GM12891 (cell line): ENCODE data around the gene PFKFB3.

ENCODE experiments used
- DNase-seq: peaks from one replicate; pipeline ENCODE4 v3.0.0; 2011; ENCODE audit warnings: low spot score; ENCODE audit not compliant: insufficient read length
- FAIRE-seq: peaks from 2 replicates; lab custom pipeline; 2011; peaks lifted over from hg19 to GRCh38; lab: Jason Lieb, UNC
- PAX5 ChIP-seq: IDR thresholded peaks from 2 replicates; pipeline ENCODE4 v1.6.1; 2011; ENCODE audit warnings: low read length, moderate library complexity, mild to moderate bottlenecking; ENCODE audit not compliant: insufficient read depth, severe bottlenecking
- POLR2A ChIP-seq: IDR thresholded peaks from 2 replicates; pipeline ENCODE4 v1.6.1; 2011; ENCODE audit warnings: low read depth, low read length, control low read depth
- POLR2AphosphoS5 ChIP-seq: IDR thresholded peaks from 2 replicates; pipeline ENCODE4 v1.6.1; 2011; ENCODE audit warnings: low read depth, low read length, control low read depth
- POU2F2 ChIP-seq: IDR thresholded peaks from 2 replicates; pipeline ENCODE4 v1.6.1; 2011; ENCODE audit warnings: low read depth, mild to moderate bottlenecking, control low read depth, low read length, moderate library complexity
- SPI1 ChIP-seq: IDR thresholded peaks from 2 replicates; pipeline ENCODE4 v1.6.1; 2011; ENCODE audit warnings: low read depth, low read length, control low read depth
- TAF1 ChIP-seq: IDR thresholded peaks from 2 replicates; pipeline ENCODE4 v1.6.1; 2011; ENCODE audit warnings: low read depth, low read length, control low read depth

Gene PFKFB3

GRCh38 chr10:6219494-6219836 lies 16.7 kb downstream of the PFKFB3 start:
- no peak for DNase-seq
- no peak for FAIRE-seq
- TF ChIP-seq SPI1 (no peak), TAF1 (no peak), POU2F2 (no peak), POLR2AphosphoS5 (no peak), POLR2A (no peak), PAX5 (no peak)

- TF ChIP-seq TAF1, result no peak
- no peak for TF ChIP-seq POU2F2
- TF ChIP-seq POLR2AphosphoS5, result no peak
- TF ChIP-seq PAX5, result no peak
- TF ChIP-seq SPI1, result no peak
- TF ChIP-seq POLR2A, result no peak; the same call in 1 of the 2 replicates
- DNase-seq (no peak), FAIRE-seq (no peak)
Observed at GRCh38 chr10:6220418-6221191, 17.9 kb downstream of the PFKFB3 start.

GRCh38 chr10:6221192-6221940 lies 18.6 kb downstream of the PFKFB3 start:
- no peak for FAIRE-seq
- no peak for TF ChIP-seq TAF1
- no peak for TF ChIP-seq PAX5
- TF ChIP-seq POLR2A, result no peak
- TF ChIP-seq POU2F2, result no peak
- TF ChIP-seq POLR2AphosphoS5, result no peak
- DNase-seq, result no peak

GRCh38 chr10:6221971-6222751 lies 19.4 kb downstream of the PFKFB3 start:
- no peak for FAIRE-seq
- no peak for DNase-seq
- TF ChIP-seq SPI1 (no peak), POU2F2 (no peak), TAF1 (no peak), PAX5 (no peak), POLR2A (no peak), POLR2AphosphoS5 (no peak)

GRCh38 chr10:6222755-6223154 lies 20.0 kb downstream of the PFKFB3 start:
- no peak for FAIRE-seq
- DNase-seq, result no peak
- TF ChIP-seq POU2F2 (no peak), TAF1 (no peak), PAX5 (no peak), POLR2A (no peak), POLR2AphosphoS5 (no peak), SPI1 (no peak)

- DNase-seq, result no peak
- TF ChIP-seq POLR2A (no peak), PAX5 (no peak), POLR2AphosphoS5 (no peak), POU2F2 (no peak), SPI1 (no peak), TAF1 (no peak)
- FAIRE-seq, result no peak
Observed at GRCh38 chr10:6223981-6224380, 21.2 kb downstream of the PFKFB3 start.

GRCh38 chr10:6224781-6225180 lies 22.0 kb downstream of the PFKFB3 start:
- no peak for DNase-seq
- no peak for FAIRE-seq
- no peak for TF ChIP-seq POLR2A
- no peak for TF ChIP-seq POLR2AphosphoS5
- no peak for TF ChIP-seq PAX5
- no peak for TF ChIP-seq TAF1
- no peak for TF ChIP-seq POU2F2
- TF ChIP-seq SPI1, result no peak

GRCh38 chr10:6225263-6225814 lies 22.6 kb downstream of the PFKFB3 start:
- TF ChIP-seq TAF1 (no peak), POLR2AphosphoS5 (peak; percentile 23; the same call in 1 of the 2 replicates)
- DNase-seq, result no peak
- no peak for FAIRE-seq

- FAIRE-seq (no peak), DNase-seq (no peak)
- no peak for TF ChIP-seq SPI1
- TF ChIP-seq POLR2A, result no peak
- TF ChIP-seq PAX5, result no peak
- no peak for TF ChIP-seq POLR2AphosphoS5
- no peak for TF ChIP-seq POU2F2
- TF ChIP-seq TAF1, result no peak
Observed at GRCh38 chr10:6226216-6226615, 23.5 kb downstream of the PFKFB3 start.
